Lung (tissue), 12 donors: Measurements from ENCODE around the gene KIRREL1. TPM values are rescaled to one million over a fixed set of nuclear protein-coding genes. Genes with fewer than 3 reads are reported as not detected.
A peak's percentile ranks its signal among the peaks of the same experiment; 100 is the strongest.

ENCODE experiments used
- ATAC-seq: fragments of 200-7000 bp; cut with Tn5 transposase; one replicate; pipeline ENCODE4 v1.9.1; 2020; ENCODE audit warnings: moderate number of reproducible peaks; ENCODE audit not compliant: insufficient read depth, low FRiP score
- DNase-seq, 3 donors: peaks; one replicate each; pipeline ENCODE4 v3.0.0-alpha.2; 2013 to 2017
- H3K27ac ChIP-seq, 2 donors: one replicate each; pipeline ENCODE4 v1.5.1; 2013; ENCODE audit warnings: mild to moderate bottlenecking in 2 of 2, moderate library complexity in 2 of 2, control low read depth in 1 of 2, inconsistent platforms in 1 of 2, low read depth in 1 of 2, low read length in 1 of 2
- H3K27me3 ChIP-seq, 3 donors: one replicate each; pipeline ENCODE4 v1.5.1; 2013; ENCODE audit warnings: low read length in 2 of 3; ENCODE audit not compliant: control insufficient read depth in 3 of 3, insufficient read depth in 3 of 3
- H3K36me3 ChIP-seq, 4 donors: one replicate each; pipeline ENCODE4 v1.5.1; 2013; ENCODE audit warnings: low read length in 4 of 4, mild to moderate bottlenecking in 1 of 4, moderate library complexity in 1 of 4; ENCODE audit not compliant: control insufficient read depth in 4 of 4, insufficient read depth in 4 of 4
- H3K4me1 ChIP-seq, 5 donors: one replicate each; pipeline ENCODE4 v1.5.1; 2013; ENCODE audit warnings: low read length in 5 of 5, mild to moderate bottlenecking in 2 of 5, moderate library complexity in 1 of 5; ENCODE audit not compliant: control insufficient read depth in 5 of 5, insufficient read depth in 5 of 5
- H3K4me3 ChIP-seq: one replicate; pipeline ENCODE4 v1.5.1; 2013; ENCODE audit warnings: mild to moderate bottlenecking, control low read depth, moderate library complexity
- H3K9ac ChIP-seq, 2 donors: one replicate each; pipeline ENCODE4 v1.5.1; 2013; ENCODE audit warnings: low read length in 2 of 2, control low read depth in 1 of 2; ENCODE audit not compliant: insufficient read depth in 1 of 2
- H3K9me3 ChIP-seq, 4 donors: one replicate each; pipeline ENCODE4 v1.5.1; 2013; ENCODE audit warnings: low read length in 3 of 4, mild to moderate bottlenecking in 1 of 4, moderate library complexity in 1 of 4; ENCODE audit not compliant: control insufficient read depth in 4 of 4, insufficient read depth in 3 of 4
- CTCF ChIP-seq: IDR thresholded peaks from 2 replicates; pipeline ENCODE4 v1.5.1; 2012; ENCODE audit warnings: mild to moderate bottlenecking; ENCODE audit errors: control extremely low read depth, extremely low read depth
- WGBS, 2 donors: extraction: QIAGEN DNeasy Blood & Tissue Kit; methylation state at CpG; one replicate each; pipeline ENCODE4 v1.1.7; 2013; 5-methylcytosine and 5-hydroxymethylcytosine counted together
- polyA plus RNA-seq, 2 donors: library from polyadenylated mRNA; stranded (reverse); fragments of 200-250 nt; gene quantifications; one replicate each; pipeline ENCODE4 v1.2.1, GENCODE V29; 2013
- total RNA-seq, 2 donors: library from RNA; depleted of rRNA in 1 of 2; stranded (reverse); fragments of >200 nt in 1 of 2; gene quantifications; one replicate each; pipeline ENCODE4 v1.2.1, GENCODE V29; 2014 to 2021
- donor health status: control.
- donor health status: control.
- donor health status: Bipolar disorder and iron deficiency.
- donor health status: healthy.
- donor health status: DM: yes; HTN: yes; CAD: no.

KIRREL1 gene
- total and polyA plus RNA-seq, 4 donors, result 7.5 to 41.8 (median 26.5) TPM

- no peak for ATAC-seq
- H3K36me3 ChIP-seq, result no peaks in the 10 kb centered on the region
- peaks cover 0 to 3% (median 0%) of the 10 kb centered on the region in 3 donors for H3K27me3 ChIP-seq
- H3K4me3 ChIP-seq, result no peak overlapping the region
- peaks cover 0 to 15% (median 5%) of the 10 kb centered on the region in 5 donors for H3K4me1 ChIP-seq
- peaks cover 0 to 4% (median 0%) of the 10 kb centered on the region in 4 donors for H3K9me3 ChIP-seq
- TF ChIP-seq CTCF, result no peak
- 80 to 83% methylated on average over 8 of the region's 8 CpGs for WGBS, 2 donors
- DNase-seq, result no peak
- no peak overlapping the region for H3K27ac ChIP-seq
- no peak overlapping the region for H3K9ac ChIP-seq
Measured at GRCh38 chr1:157965584-157965983, 27.9 kb upstream of the KIRREL1 start.

GRCh38 chr1:157966031-157966537 is 27.4 kb upstream of the KIRREL1 start:
- 72 to 88% methylated on average over 9 of the region's 9 CpGs for WGBS, 2 donors
- no peaks in the 10 kb centered on the region for H3K36me3 ChIP-seq
- H3K9ac ChIP-seq, result no peak overlapping the region
- peaks cover 0 to 3% (median 0%) of the 10 kb centered on the region in 3 donors for H3K27me3 ChIP-seq
- H3K4me1 ChIP-seq, result peaks cover 0 to 15% (median 5%) of the 10 kb centered on the region in 5 donors
- ATAC-seq, result no peak
- H3K27ac ChIP-seq, result no peak overlapping the region
- peaks cover 0 to 4% (median 0%) of the 10 kb centered on the region in 4 donors for H3K9me3 ChIP-seq
- TF ChIP-seq CTCF, result no peak
- DNase-seq, result peak; percentile 59 to 78 (median 64)
- H3K4me3 ChIP-seq, result no peak overlapping the region

- no peak overlapping the region for H3K9ac ChIP-seq
- no peaks in the 10 kb centered on the region for H3K36me3 ChIP-seq
- TF ChIP-seq CTCF, result no peak
- peaks cover 0 to 4% (median 0%) of the 10 kb centered on the region in 4 donors for H3K9me3 ChIP-seq
- peaks cover 0 to 15% (median 5%) of the 10 kb centered on the region in 5 donors for H3K4me1 ChIP-seq
- no peak overlapping the region for H3K27ac ChIP-seq
- no peak overlapping the region for H3K4me3 ChIP-seq
- ATAC-seq (no peak), DNase-seq (no peak)
- no peaks in the 10 kb centered on the region for H3K27me3 ChIP-seq
Measured at GRCh38 chr1:157967205-157967604, 26.2 kb upstream of the KIRREL1 start.

- no peaks in the 10 kb centered on the region for H3K36me3 ChIP-seq
- no peaks in the 10 kb centered on the region for H3K27me3 ChIP-seq
- peaks cover 0 to 15% (median 5%) of the 10 kb centered on the region in 5 donors for H3K4me1 ChIP-seq
- H3K9me3 ChIP-seq, result peaks cover 0 to 4% (median 0%) of the 10 kb centered on the region in 4 donors
- no peak overlapping the region for H3K4me3 ChIP-seq
- no peak for TF ChIP-seq CTCF
- no peak overlapping the region for H3K27ac ChIP-seq
- ATAC-seq, result no peak
- WGBS, 2 donors, result 41 to 53% methylated on average over 7 of the region's 7 CpGs
- DNase-seq, result peak in 2 of 3 donors; percentile 28 to 85
- no peak overlapping the region for H3K9ac ChIP-seq
Measured at GRCh38 chr1:157968508-157968907, 24.9 kb upstream of the KIRREL1 start.
